Large intestine (tissue), 3 donors: Measurements from ENCODE around the gene GRIK3. TPM values are rescaled to one million over a fixed set of nuclear protein-coding genes. Genes with fewer than 3 reads are reported as not detected.

Source experiments
- DNase-seq, 2 donors: peaks; one replicate each; pipeline versions ENCODE4 v3.0.0 to v3.0.0-alpha.2; 2013
- H3K27ac ChIP-seq: one replicate; pipeline ENCODE4 v1.5.1; 2013; ENCODE audit warnings: low read length
- H3K27me3 ChIP-seq: 2 replicates; pipeline ENCODE4 v1.6.1; 2013; ENCODE audit warnings: low read length; ENCODE audit not compliant: control insufficient read depth, insufficient read depth
- H3K36me3 ChIP-seq: 2 replicates; pipeline ENCODE4 v1.6.1; 2013; ENCODE audit warnings: low read length; ENCODE audit not compliant: control insufficient read depth, insufficient read depth
- H3K4me1 ChIP-seq: one replicate; pipeline ENCODE4 v1.6.1; 2013; ENCODE audit warnings: low read length; ENCODE audit not compliant: control insufficient read depth, insufficient read depth
- H3K4me3 ChIP-seq: one replicate; pipeline ENCODE4 v1.5.1; 2013; ENCODE audit warnings: low read length
- H3K9me3 ChIP-seq: one replicate; pipeline ENCODE4 v1.6.1; 2013; ENCODE audit warnings: mild to moderate bottlenecking, low read depth, low read length, moderate library complexity; ENCODE audit not compliant: control insufficient read depth
- WGBS: methylation state at CpG from one replicate; pipeline ENCODE4 v1.1.5; 2013; ENCODE audit warnings: low lambda C conversion rate; ENCODE audit not compliant: insufficient coverage; 5-methylcytosine and 5-hydroxymethylcytosine counted together
- polyA plus RNA-seq: library from polyadenylated mRNA; unstranded; fragments of 120-200 nt; gene quantifications from one replicate; pipeline ENCODE4 v1.2.1, GENCODE V29; 2013

Gene GRIK3
- polyA plus RNA-seq, 1 donor: 4.5 TPM

- WGBS: 95% methylated on average over 4 of the region's 21 CpGs
- Histone ChIP-seq H3K27me3 (no peaks in the 10 kb centered on the region), H3K27ac (no peak overlapping the region), H3K4me1 (no peaks in the 10 kb centered on the region), H3K4me3 (no peak overlapping the region), H3K9me3 (no peaks in the 10 kb centered on the region), H3K36me3 (no peaks in the 10 kb centered on the region)
- DNase-seq: no peak
These were observed 163.0 kb downstream of the GRIK3 start for GRCh38 chr1:36871146-36871971.

GRCh38 chr1:36869826-36870225 is 164.5 kb downstream of the GRIK3 start:
- no CpG with 5 or more reads among the region's 5 CpGs for WGBS
- no peaks in the 10 kb centered on the region for H3K4me1 ChIP-seq
- no peaks in the 10 kb centered on the region for H3K36me3 ChIP-seq
- H3K9me3 ChIP-seq: no peaks in the 10 kb centered on the region
- no peaks in the 10 kb centered on the region for H3K27me3 ChIP-seq
- no peak overlapping the region for H3K27ac ChIP-seq
- no peak overlapping the region for H3K4me3 ChIP-seq
- no peak for DNase-seq

DNA sequence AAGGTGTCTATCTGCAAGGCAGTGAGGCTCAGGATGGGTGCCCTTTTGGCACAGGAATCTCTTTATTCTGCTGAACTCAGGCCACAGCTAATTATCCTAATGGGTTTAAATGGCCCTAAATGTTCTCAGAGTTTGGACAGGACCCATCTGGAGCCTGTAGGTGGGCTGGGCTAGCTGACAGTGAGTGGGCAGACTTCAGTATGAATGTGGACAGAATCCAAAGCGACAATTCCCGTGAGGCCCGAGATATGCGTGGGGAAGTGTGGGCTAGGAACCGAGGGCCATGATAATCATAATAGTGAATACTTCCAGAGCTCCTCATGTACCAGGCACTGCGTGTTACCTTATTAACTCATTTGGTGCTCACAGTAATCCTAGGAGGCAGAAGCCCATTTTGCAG is 165.3 kb downstream of the GRIK3 start:
- Histone ChIP-seq H3K36me3 (no peaks in the 10 kb centered on the region), H3K27ac (no peak overlapping the region), H3K9me3 (no peaks in the 10 kb centered on the region), H3K4me3 (no peak overlapping the region), H3K4me1 (no peaks in the 10 kb centered on the region), H3K27me3 (no peaks in the 10 kb centered on the region)
- WGBS: no CpG with 5 or more reads among the region's 6 CpGs
- DNase-seq: no peak

- H3K27ac ChIP-seq: no peak overlapping the region
- no CpG with 5 or more reads among the region's 4 CpGs for WGBS
- no peak for DNase-seq
- no peaks in the 10 kb centered on the region for H3K36me3 ChIP-seq
- H3K9me3 ChIP-seq: no peaks in the 10 kb centered on the region
- no peak overlapping the region for H3K4me3 ChIP-seq
- H3K27me3 ChIP-seq: no peaks in the 10 kb centered on the region
- no peaks in the 10 kb centered on the region for H3K4me1 ChIP-seq
These were observed 166.7 kb downstream of the GRIK3 start for GRCh38 chr1:36867575-36867974.

- DNase-seq: no peak
- Histone ChIP-seq H3K27me3 (no peaks in the 10 kb centered on the region), H3K36me3 (no peaks in the 10 kb centered on the region), H3K4me3 (no peak overlapping the region), H3K4me1 (no peaks in the 10 kb centered on the region), H3K27ac (no peak overlapping the region), H3K9me3 (no peaks in the 10 kb centered on the region)
- no CpG with 5 or more reads among the region's 6 CpGs for WGBS
These were observed 168.0 kb downstream of the GRIK3 start for GRCh38 chr1:36866169-36866814.

DNA sequence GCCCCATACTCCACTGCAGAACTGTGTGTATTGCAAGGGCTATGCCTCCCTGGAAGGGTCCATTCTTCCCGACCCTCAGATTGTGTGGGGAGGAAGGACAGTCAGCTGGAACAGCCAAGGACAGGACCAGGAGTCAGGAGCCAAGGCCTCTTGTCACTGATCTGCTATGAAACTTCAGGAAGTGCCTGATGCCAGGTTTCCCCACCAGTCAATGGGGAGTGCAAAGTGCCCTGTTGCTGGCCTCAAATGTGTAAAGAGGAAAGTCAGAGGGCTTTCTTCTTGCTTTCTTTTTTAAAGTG is 168.8 kb downstream of the GRIK3 start:
- Histone ChIP-seq H3K4me3 (no peak overlapping the region), H3K4me1 (no peaks in the 10 kb centered on the region), H3K27ac (no peak overlapping the region), H3K9me3 (no peaks in the 10 kb centered on the region), H3K27me3 (no peaks in the 10 kb centered on the region), H3K36me3 (no peaks in the 10 kb centered on the region)
- DNase-seq: no peak
- WGBS: no CpG with 5 or more reads among the region's 1 CpG

GRCh38 chr1:36864823-36865601 is 169.3 kb downstream of the GRIK3 start:
- H3K27ac ChIP-seq: no peak overlapping the region
- H3K4me1 ChIP-seq: no peaks in the 10 kb centered on the region
- DNase-seq: no peak
- no CpG with 5 or more reads among the region's 11 CpGs for WGBS
- H3K27me3 ChIP-seq: no peaks in the 10 kb centered on the region
- no peaks in the 10 kb centered on the region for H3K36me3 ChIP-seq
- H3K9me3 ChIP-seq: no peaks in the 10 kb centered on the region
- no peak overlapping the region for H3K4me3 ChIP-seq

DNA sequence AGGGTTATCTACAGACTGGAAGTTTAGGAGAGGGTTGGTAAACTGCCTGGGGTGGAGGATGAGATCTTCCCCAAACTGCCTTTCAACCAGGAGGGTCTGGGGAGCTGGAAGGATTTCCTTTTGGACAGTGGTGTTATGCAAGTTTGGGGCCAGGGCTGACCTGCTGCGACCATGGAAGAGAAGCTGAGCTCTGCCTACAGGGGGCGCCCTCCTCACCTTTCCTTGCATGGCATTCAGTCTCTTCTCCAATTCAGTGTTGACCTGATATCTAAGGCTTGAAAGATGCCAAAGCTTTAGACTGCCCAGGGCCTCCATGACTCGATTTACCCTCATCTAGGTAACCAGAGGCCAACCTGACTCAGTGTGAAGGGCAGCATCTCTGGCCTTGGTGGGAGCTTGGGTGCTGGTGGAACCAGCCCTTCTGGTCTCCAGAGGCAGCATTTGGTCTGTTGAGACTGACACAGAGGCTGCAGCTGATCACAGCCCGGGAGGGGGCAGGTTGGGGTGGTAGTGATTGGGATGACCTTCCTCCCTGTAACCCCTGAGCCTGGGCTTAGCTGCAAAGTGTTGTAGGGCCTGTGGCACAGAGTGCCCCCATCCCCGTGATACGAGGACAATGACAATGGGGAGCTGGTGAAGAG is 170.0 kb downstream of the GRIK3 start:
- H3K27me3 ChIP-seq: peaks cover 2% of the 10 kb centered on the region

GRCh38 chr1:36863500-36863899 is 170.8 kb downstream of the GRIK3 start:
- no peak for DNase-seq
- H3K27ac ChIP-seq: no peak overlapping the region
- no peak overlapping the region for H3K4me3 ChIP-seq
- no peaks in the 10 kb centered on the region for H3K9me3 ChIP-seq
- WGBS: 100% methylated on average over 1 of the region's 5 CpGs
- H3K27me3 ChIP-seq: peaks cover 2% of the 10 kb centered on the region
- H3K4me1 ChIP-seq: no peaks in the 10 kb centered on the region
- no peaks in the 10 kb centered on the region for H3K36me3 ChIP-seq

More for the DNA sequence above, 170.0 kb downstream of the GRIK3 start:
- 100% methylated on average over 2 of the region's 6 CpGs for WGBS
- Histone ChIP-seq H3K36me3 (no peaks in the 10 kb centered on the region), H3K27ac (no peak overlapping the region), H3K4me3 (no peak overlapping the region), H3K9me3 (no peaks in the 10 kb centered on the region), H3K4me1 (no peaks in the 10 kb centered on the region)
- peak in 1 of 2 donors; percentile 6 for DNase-seq

DNA sequence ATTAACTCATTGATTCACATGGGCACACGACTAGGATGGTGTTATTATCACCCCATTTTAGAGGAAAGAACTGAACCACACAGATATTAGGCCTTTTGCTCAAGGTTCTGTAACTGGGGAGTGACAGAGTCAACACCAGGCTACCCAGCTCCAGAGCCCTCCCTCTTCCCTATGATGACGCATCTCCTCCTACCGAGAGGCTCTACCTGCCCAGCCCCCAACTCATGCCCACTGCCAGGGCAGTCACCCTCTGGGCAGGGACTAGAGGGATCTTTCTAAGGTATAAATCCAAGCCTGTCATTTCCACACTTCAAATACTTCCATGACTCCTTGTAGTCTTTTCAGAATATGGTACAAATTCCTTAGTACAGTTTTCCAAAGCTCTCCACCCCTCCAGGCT is 171.3 kb downstream of the GRIK3 start:
- Histone ChIP-seq H3K4me1 (no peaks in the 10 kb centered on the region), H3K27ac (no peak overlapping the region), H3K36me3 (no peaks in the 10 kb centered on the region), H3K27me3 (peaks cover 2% of the 10 kb centered on the region), H3K9me3 (no peaks in the 10 kb centered on the region), H3K4me3 (no peak overlapping the region)
- no peak for DNase-seq
- no CpG with 5 or more reads among the region's 3 CpGs for WGBS
